Prostate gland (tissue), 2 donors: ENCODE results near the gene CAMK2N2. TPM values are rescaled to one million over a fixed set of nuclear protein-coding genes. Genes with fewer than 3 reads are reported as not detected.

ENCODE experiments used
- DNase-seq: peaks from one replicate; pipeline ENCODE4 v3.0.0-alpha.2; 2019; ENCODE audit warnings: low spot score
- H3K27ac ChIP-seq, 2 donors: fragments of 200-600 bp; sonication (generic); 2 replicates each; pipeline ENCODE4 v1.5.1; 2017 to 2019
- H3K27me3 ChIP-seq: fragments of 200-600 bp; sonication (generic); replicated peaks from 2 replicates; pipeline ENCODE4 v1.5.1; 2019; ENCODE audit not compliant: insufficient read depth
- H3K36me3 ChIP-seq, 2 donors: fragments of 200-600 bp; sonication (generic); 1 replicate in 1 of 2; 2 replicates in 1 of 2; pipeline versions ENCODE4 v1.5.1 to v1.8.1; 2017 to 2019
- H3K4me1 ChIP-seq: fragments of 200-600 bp; sonication (generic); replicated peaks from 2 replicates; pipeline ENCODE4 v1.5.1; 2019
- H3K4me3 ChIP-seq, 2 donors: fragments of 200-600 bp; sonication (generic); 2 replicates each; pipeline ENCODE4 v1.5.1; 2017 to 2019
- H3K9me3 ChIP-seq: fragments of 200-600 bp; sonication (generic); 2 replicates; pipeline ENCODE4 v1.5.1; 2017
- POLR2A ChIP-seq: fragments of 450-650 bp; IDR thresholded peaks from one replicate; pipeline ENCODE4 v1.6.1; 2016; ENCODE audit warnings: antibody characterized with exemption, mild to moderate bottlenecking
- POLR2AphosphoS5 ChIP-seq: sonication (generic); formaldehyde crosslinking; IDR thresholded peaks from one replicate; pipeline ENCODE4 v1.6.1; 2017; ENCODE audit warnings: antibody characterized with exemption
- WGBS: methylation state at CpG from one replicate; pipeline ENCODE4 v1.1.5; 2018; 5-methylcytosine and 5-hydroxymethylcytosine counted together
- intact Hi-C: fragments of 100-400 bp; cut with DNase I; formaldehyde crosslinking; loops from one replicate; pipeline ENCODE4 v1.14.2; 2022
- total RNA-seq, 2 donors: library from RNA; depleted of rRNA; stranded (reverse); fragments of >200 nt; gene quantifications; one replicate each; pipeline ENCODE4 v1.1.0, GENCODE V29; 2016
- TF ChIP-seq, protein P1 (sequence below), 4 experiments: fragments of 200-600 bp in 2 of 4; fragments of 450-650 bp in 2 of 4; sonication (generic) in 2 of 4; IDR thresholded peaks; 1 replicate in 3 of 4; 2 replicates in 1 of 4; pipeline ENCODE4 v1.5.1; 2016 to 2019; ENCODE audit warnings: antibody characterized with exemption in 4 of 4, mild to moderate bottlenecking in 2 of 4, moderate library complexity in 2 of 4

CAMK2N2 gene
- total RNA-seq, 2 donors from 2014 or later = 0.82 TPM; not detected in 1

DNA sequence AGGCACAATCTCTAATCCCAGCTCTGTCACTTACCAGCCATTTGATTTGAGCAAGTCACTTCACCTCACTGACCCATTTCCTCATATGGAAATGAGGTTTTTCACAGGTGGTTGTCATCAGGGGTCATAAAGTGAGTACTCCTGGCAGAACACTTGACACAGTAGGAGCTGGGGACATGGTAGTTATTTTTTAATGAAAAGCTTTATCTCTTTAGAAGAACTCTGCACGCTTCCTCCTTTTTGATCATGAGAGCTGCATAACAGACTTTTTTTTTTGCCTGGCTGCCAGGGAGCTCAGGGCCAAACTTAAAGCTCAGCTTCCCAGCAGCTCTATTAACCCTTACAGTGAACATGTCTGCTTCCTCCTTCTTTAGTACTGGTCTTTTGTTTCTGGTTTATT is 23.5 kb downstream of the CAMK2N2 start:
- TF ChIP-seq, protein P1, sequence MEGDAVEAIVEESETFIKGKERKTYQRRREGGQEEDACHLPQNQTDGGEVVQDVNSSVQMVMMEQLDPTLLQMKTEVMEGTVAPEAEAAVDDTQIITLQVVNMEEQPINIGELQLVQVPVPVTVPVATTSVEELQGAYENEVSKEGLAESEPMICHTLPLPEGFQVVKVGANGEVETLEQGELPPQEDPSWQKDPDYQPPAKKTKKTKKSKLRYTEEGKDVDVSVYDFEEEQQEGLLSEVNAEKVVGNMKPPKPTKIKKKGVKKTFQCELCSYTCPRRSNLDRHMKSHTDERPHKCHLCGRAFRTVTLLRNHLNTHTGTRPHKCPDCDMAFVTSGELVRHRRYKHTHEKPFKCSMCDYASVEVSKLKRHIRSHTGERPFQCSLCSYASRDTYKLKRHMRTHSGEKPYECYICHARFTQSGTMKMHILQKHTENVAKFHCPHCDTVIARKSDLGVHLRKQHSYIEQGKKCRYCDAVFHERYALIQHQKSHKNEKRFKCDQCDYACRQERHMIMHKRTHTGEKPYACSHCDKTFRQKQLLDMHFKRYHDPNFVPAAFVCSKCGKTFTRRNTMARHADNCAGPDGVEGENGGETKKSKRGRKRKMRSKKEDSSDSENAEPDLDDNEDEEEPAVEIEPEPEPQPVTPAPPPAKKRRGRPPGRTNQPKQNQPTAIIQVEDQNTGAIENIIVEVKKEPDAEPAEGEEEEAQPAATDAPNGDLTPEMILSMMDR (IDR thresholded peaks at IDR 0.05) = no peak
- TF ChIP-seq POLR2AphosphoS5 = no peak
- TF ChIP-seq POLR2A = no peak
- WGBS = 26% methylated on average over 1 of the region's 1 CpG
- Histone ChIP-seq H3K4me1 (no peaks in the 10 kb centered on the region), H3K36me3 (peaks cover 0 to 4% of the 10 kb centered on the region in 2 donors), H3K27me3 (no peaks in the 10 kb centered on the region), H3K9me3 (no peaks in the 10 kb centered on the region), H3K4me3 (no peak overlapping the region), H3K27ac (no peak overlapping the region)
- no peak for DNase-seq
- intact Hi-C loops = no loop called here

DNA sequence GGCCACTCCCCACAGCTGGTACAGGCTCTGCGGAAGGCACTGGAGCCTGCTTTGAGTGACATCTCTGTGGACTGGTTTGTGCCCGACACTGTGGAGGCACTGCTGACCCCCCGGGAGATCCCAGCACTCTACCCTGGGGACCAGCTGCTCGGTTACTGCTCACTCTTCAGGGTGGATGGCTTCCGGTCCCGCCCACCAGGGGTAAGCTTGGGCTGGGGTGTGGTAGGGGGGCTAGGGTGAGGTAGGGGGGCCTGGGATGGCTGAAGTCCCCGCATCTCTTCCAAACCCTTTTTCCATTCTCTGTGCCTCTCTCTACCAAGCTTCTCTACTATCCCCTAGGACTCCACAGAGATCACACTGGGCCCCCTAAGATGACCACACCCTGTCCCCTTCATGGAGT is 24.1 kb downstream of the CAMK2N2 start:
- no peaks in the 10 kb centered on the region for H3K4me1 ChIP-seq
- H3K9me3 ChIP-seq = no peaks in the 10 kb centered on the region
- no peaks in the 10 kb centered on the region for H3K27me3 ChIP-seq
- no peak for TF ChIP-seq POLR2AphosphoS5
- no peak for TF ChIP-seq POLR2A
- TF ChIP-seq, protein P1 (IDR thresholded peaks at IDR 0.05) = no peak
- no peaks in the 10 kb centered on the region for H3K36me3 ChIP-seq
- intact Hi-C loops = no loop called here
- no peak overlapping the region for H3K4me3 ChIP-seq
- H3K27ac ChIP-seq = no peak overlapping the region
- 75% methylated on average over 7 of the region's 7 CpGs for WGBS
- no peak for DNase-seq

DNA sequence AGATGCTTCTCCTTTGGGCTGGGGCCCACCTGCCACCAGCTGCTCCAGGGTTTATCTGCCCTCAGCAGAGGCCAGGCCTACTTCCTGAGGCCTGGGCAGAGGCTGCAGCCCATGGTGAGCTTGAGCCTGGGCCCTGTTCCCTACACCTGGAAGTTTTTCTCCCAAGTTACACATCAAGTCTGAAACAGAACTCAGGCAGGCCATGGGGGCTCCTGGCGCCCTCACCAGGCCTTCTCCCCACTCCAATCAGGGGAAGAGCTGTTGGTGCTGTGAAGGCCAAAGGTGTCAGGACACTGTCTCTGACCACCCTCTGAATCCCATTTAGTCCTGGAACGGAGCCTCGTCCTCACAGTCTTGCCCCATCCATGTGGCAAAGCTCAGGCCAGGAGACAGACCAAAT is 24.7 kb downstream of the CAMK2N2 start:
- Histone ChIP-seq H3K4me1 (no peaks in the 10 kb centered on the region), H3K27me3 (no peaks in the 10 kb centered on the region), H3K4me3 (no peak overlapping the region), H3K27ac (no peak overlapping the region), H3K9me3 (no peaks in the 10 kb centered on the region), H3K36me3 (no peaks in the 10 kb centered on the region)
- intact Hi-C loops = no loop called here
- TF ChIP-seq POLR2A = no peak
- TF ChIP-seq, protein P1 (IDR thresholded peaks at IDR 0.05) = no peak
- no peak for TF ChIP-seq POLR2AphosphoS5
- 77% methylated on average over 3 of the region's 3 CpGs for WGBS
- DNase-seq = no peak

DNA sequence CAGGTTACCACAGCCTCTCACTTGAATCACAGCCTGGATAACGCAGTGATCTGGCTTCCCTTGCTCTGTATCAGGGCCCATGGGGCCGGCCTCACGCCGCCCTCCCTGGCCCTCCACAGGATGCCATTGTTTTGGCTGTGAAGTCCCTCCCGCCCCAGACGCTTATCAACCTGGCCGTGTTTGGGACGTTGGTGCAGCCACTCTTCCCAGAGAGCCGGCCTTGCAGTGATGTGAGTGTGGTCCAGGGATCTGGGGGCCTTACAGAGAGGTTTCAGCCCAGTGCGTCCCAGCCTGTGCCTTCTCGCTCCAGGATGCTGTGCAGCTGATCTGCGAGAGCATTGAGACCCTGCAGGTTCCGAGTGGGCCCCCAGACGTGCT is 25.3 kb downstream of the CAMK2N2 start:
- H3K9me3 ChIP-seq = no peaks in the 10 kb centered on the region
- WGBS = 48% methylated on average over 13 of the region's 14 CpGs
- H3K27me3 ChIP-seq = no peaks in the 10 kb centered on the region
- TF ChIP-seq POLR2AphosphoS5 (no peak), POLR2A (no peak)
- TF ChIP-seq, protein P1 (IDR thresholded peaks at IDR 0.05) = no peak
- no peak overlapping the region for H3K4me3 ChIP-seq
- intact Hi-C loops = no loop called here
- DNase-seq = no peak
- H3K27ac ChIP-seq = no peak overlapping the region
- H3K4me1 ChIP-seq = no peaks in the 10 kb centered on the region
- no peaks in the 10 kb centered on the region for H3K36me3 ChIP-seq

DNA sequence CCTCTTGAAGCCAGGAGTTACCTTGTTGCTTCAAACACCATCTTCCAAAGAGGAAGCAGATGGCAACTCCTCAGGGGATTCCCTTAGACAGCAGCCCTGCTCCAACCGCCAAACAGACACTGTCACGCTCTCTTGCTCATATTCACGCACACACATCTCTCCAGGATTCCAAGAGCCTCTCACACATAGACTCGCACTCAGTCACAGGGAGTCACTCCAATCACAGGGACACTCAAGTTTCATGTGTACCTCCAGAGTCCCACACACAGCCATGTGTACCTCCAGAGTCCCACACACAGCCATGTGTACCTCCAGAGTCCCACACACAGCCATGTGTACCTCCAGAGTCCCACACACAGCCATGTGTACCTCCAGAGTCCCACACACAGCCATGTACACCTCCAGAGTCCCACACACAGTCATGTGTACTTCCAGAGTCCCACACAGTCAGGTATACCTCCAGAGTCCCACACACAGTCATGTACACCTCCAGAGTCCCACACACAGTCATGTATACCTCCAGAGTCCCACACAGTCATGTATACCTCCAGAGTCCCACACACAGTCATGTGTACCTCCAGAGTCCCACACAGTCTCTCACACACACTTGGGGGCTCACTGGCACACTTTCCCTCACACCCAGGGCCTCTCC is 25.8 kb downstream of the CAMK2N2 start:
- WGBS = 96% methylated on average over 4 of the region's 4 CpGs

More for the DNA sequence above, 25.8 kb downstream of the CAMK2N2 start:
- intact Hi-C loops = no loop called here
- Histone ChIP-seq H3K4me3 (no peak overlapping the region), H3K9me3 (no peaks in the 10 kb centered on the region), H3K4me1 (no peaks in the 10 kb centered on the region), H3K27me3 (no peaks in the 10 kb centered on the region), H3K27ac (no peak overlapping the region), H3K36me3 (no peaks in the 10 kb centered on the region)
- TF ChIP-seq POLR2A (no peak), POLR2AphosphoS5 (no peak)
- TF ChIP-seq, protein P1 (IDR thresholded peaks at IDR 0.05) = no peak
- no peak for DNase-seq
